PFSK-1 (cell line): ENCODE results near the gene CLEC3B.

ENCODE experiments used
- FOXP2 ChIP-seq: optimal IDR thresholded peaks from 2 replicates; pipeline ENCODE3; 2011; ENCODE audit warnings: borderline replicate concordance, control low read depth, inconsistent platforms; ENCODE audit not compliant: insufficient read depth; ENCODE audit errors: extremely low read length, extremely low read depth
- POLR2AphosphoS5 ChIP-seq: IDR thresholded peaks from 2 replicates; pipeline ENCODE4 v1.6.1; 2012; ENCODE audit warnings: low read depth, mild to moderate bottlenecking, control low read depth, low read length, moderate library complexity
- TAF1 ChIP-seq: IDR thresholded peaks from 2 replicates; pipeline ENCODE4 v1.6.1; 2012; ENCODE audit warnings: low read length, control low read depth, borderline replicate concordance; ENCODE audit not compliant: insufficient read depth

GRCh38 chr3:45067941-45068340 lies 41.8 kb downstream of the CLEC3B start:
- TF ChIP-seq FOXP2 (no peak), TAF1 (no peak), POLR2AphosphoS5 (no peak)
